ENCODE measurements around the gene PLCZ1. TPM values are rescaled to one million over a fixed set of nuclear protein-coding genes. Genes with fewer than 3 reads are reported as not detected.

PLCZ1 gene
- total RNA-seq, 1 donor from 2014 or later, result not detected

- DNase-seq (ENCODE audit: low spot score), result no peak
- H3K9me3 Mint-ChIP-seq (ENCODE audit: low read depth), result no peaks in the 10 kb centered on the region
- no peaks in the 10 kb centered on the region for H3K4me1 Mint-ChIP-seq (ENCODE audit: low read depth)
- no peak overlapping the region for H3K4me3 Mint-ChIP-seq (ENCODE audit: unreplicated experiment)
- H3K27ac Mint-ChIP-seq (ENCODE audit: unreplicated experiment), result no peak overlapping the region
- no peaks in the 10 kb centered on the region for H3K36me3 Mint-ChIP-seq (ENCODE audit: low read depth)
- no peaks in the 10 kb centered on the region for H3K27me3 Mint-ChIP-seq (ENCODE audit: low read depth)
- TF ChIP-seq, protein P1, sequence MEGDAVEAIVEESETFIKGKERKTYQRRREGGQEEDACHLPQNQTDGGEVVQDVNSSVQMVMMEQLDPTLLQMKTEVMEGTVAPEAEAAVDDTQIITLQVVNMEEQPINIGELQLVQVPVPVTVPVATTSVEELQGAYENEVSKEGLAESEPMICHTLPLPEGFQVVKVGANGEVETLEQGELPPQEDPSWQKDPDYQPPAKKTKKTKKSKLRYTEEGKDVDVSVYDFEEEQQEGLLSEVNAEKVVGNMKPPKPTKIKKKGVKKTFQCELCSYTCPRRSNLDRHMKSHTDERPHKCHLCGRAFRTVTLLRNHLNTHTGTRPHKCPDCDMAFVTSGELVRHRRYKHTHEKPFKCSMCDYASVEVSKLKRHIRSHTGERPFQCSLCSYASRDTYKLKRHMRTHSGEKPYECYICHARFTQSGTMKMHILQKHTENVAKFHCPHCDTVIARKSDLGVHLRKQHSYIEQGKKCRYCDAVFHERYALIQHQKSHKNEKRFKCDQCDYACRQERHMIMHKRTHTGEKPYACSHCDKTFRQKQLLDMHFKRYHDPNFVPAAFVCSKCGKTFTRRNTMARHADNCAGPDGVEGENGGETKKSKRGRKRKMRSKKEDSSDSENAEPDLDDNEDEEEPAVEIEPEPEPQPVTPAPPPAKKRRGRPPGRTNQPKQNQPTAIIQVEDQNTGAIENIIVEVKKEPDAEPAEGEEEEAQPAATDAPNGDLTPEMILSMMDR (IDR thresholded peaks at IDR 0.05), result no peak
These were observed 17.1 kb downstream of the PLCZ1 start for GRCh38 chr12:18720690-18721089.

DNA sequence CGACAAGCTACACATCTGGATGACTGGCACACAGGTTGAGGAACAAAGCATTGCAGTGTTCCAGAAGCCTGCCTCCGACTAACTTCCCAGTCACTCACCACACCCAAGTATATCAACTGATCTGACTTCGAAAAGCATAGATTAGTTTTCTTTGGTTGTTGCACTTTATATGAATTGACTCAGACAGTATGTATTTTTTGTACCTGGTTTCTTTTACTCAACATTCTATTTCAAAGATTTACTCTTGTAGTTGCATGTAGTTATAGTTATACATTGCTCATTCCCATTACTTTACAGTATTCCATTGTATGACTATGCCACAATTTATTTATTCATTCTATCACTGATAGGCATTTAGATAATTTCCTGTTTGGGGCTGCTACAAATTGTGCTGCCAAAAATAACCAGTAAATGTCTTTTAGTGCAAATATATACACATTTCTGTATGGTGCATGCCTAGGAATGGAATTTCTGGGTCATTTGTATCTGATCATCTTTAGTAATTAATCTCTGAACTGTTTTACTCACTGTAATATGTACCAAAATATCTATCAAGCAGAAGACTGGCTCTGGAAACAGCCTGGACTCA, 17.8 kb downstream of the PLCZ1 start:
- no peaks in the 10 kb centered on the region for H3K36me3 Mint-ChIP-seq (ENCODE audit: low read depth)
- no peaks in the 10 kb centered on the region for H3K27me3 Mint-ChIP-seq (ENCODE audit: low read depth)
- no peaks in the 10 kb centered on the region for H3K9me3 Mint-ChIP-seq (ENCODE audit: low read depth)
- H3K27ac Mint-ChIP-seq (ENCODE audit: unreplicated experiment), result no peak overlapping the region
- H3K4me3 Mint-ChIP-seq (ENCODE audit: unreplicated experiment), result no peak overlapping the region
- TF ChIP-seq, protein P1 (IDR thresholded peaks at IDR 0.05), result no peak
- no peaks in the 10 kb centered on the region for H3K4me1 Mint-ChIP-seq (ENCODE audit: low read depth)
- no peak for DNase-seq (ENCODE audit: low spot score)

DNA sequence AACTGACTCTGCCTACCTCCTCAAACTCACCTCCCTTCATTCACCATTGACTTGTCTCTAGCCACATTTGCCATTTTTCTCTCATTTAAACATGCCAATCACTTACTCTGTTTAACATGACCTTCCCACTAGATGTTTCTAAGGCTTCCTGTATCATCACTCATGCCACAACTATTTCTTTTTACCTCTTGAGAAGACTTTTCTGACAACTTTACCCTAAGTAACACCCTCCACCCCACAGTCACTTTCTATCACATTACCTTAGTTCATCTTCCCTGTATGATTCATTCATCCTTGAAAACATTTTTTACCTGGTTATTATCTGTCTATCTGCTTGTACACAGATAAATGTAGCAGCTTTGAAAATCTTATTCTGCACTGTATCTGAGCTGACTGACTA, 19.4 kb downstream of the PLCZ1 start:
- Mint-ChIP-seq H3K27me3 (ENCODE audit: low read depth) (no peaks in the 10 kb centered on the region), H3K4me3 (ENCODE audit: unreplicated experiment) (no peak overlapping the region), H3K36me3 (ENCODE audit: low read depth) (no peaks in the 10 kb centered on the region), H3K4me1 (ENCODE audit: low read depth) (no peaks in the 10 kb centered on the region), H3K27ac (ENCODE audit: unreplicated experiment) (no peak overlapping the region), H3K9me3 (ENCODE audit: low read depth) (no peaks in the 10 kb centered on the region)
- no peak for DNase-seq (ENCODE audit: low spot score)
- TF ChIP-seq, protein P1 (IDR thresholded peaks at IDR 0.05), result no peak

DNA sequence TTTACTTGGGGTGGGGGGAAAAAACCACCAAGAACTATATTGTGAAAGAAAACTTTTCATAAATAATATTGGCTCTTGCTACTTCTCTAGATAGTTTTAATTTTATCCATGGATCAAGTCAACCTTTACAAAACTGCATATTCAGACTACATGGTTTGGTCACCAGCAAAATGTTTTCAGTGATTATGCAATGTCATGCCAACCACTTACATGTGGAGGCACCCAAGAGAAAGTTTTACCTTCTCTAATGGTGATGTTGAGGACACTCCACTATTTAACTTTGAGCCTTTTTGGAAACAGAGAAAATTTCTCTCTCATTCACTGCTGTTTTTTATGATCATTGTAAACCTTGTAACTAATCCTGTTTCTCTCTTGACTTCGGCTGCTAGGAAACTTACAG, 21.6 kb downstream of the PLCZ1 start:
- Mint-ChIP-seq H3K4me1 (ENCODE audit: low read depth) (no peaks in the 10 kb centered on the region), H3K4me3 (ENCODE audit: unreplicated experiment) (no peak overlapping the region), H3K27me3 (ENCODE audit: low read depth) (no peaks in the 10 kb centered on the region), H3K36me3 (ENCODE audit: low read depth) (no peaks in the 10 kb centered on the region), H3K27ac (ENCODE audit: unreplicated experiment) (no peak overlapping the region), H3K9me3 (ENCODE audit: low read depth) (no peaks in the 10 kb centered on the region)
- TF ChIP-seq, protein P1 (IDR thresholded peaks at IDR 0.05), result no peak
- no peak for DNase-seq (ENCODE audit: low spot score)

DNA sequence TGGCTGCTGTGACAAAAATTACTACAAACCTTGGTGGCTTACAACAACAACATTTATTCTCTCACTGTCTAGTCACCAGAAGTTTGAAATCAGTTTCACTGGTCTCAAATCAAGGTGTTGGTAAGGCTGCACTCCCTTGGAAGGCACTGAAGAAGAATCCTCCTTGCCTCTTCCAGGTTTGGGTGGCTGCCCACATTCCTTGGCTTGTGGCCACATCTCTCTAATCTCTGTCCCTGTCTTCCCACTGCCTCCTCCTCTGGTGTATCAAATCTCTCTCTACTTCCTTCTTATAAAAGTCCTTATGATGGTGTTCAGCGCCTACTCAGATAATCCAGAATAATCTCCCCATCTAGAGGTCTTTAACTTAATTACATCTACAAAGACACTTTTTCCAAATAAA, 31.0 kb downstream of the PLCZ1 start:
- Mint-ChIP-seq H3K36me3 (ENCODE audit: low read depth) (no peaks in the 10 kb centered on the region), H3K4me3 (ENCODE audit: unreplicated experiment) (no peak overlapping the region), H3K4me1 (ENCODE audit: low read depth) (peaks cover 8% of the 10 kb centered on the region), H3K27ac (ENCODE audit: unreplicated experiment) (no peak overlapping the region), H3K27me3 (ENCODE audit: low read depth) (no peaks in the 10 kb centered on the region), H3K9me3 (ENCODE audit: low read depth) (peaks cover 16% of the 10 kb centered on the region)
- no peak for DNase-seq (ENCODE audit: low spot score)
- TF ChIP-seq, protein P1 (IDR thresholded peaks at IDR 0.05), result no peak
